Loucy (cell line): Measurements from ENCODE around the gene NCKAP5.

Source experiments
- H2AFZ ChIP-seq: fragments of 200-600 bp; sonication (generic); 2 replicates; pipeline ENCODE4 v1.6.0; 2016; ENCODE audit warnings: antibody characterized with exemption, mild to moderate bottlenecking, low read length, moderate library complexity
- H3F3A ChIP-seq: fragments of 200-600 bp; 2 replicates; pipeline ENCODE4 v1.6.0; 2016; ENCODE audit warnings: antibody characterized with exemption, low read depth, mild to moderate bottlenecking
- H3K27me3 ChIP-seq: fragments of 200-600 bp; sonication (generic); 2 replicates; pipeline ENCODE4 v1.6.1; 2014; ENCODE audit warnings: low read length, mild to moderate bottlenecking; ENCODE audit not compliant: insufficient read depth, poor library complexity, severe bottlenecking
- H3K36me3 ChIP-seq: fragments of 200-600 bp; sonication (generic); 2 replicates; pipeline ENCODE4 v1.6.1; 2016; ENCODE audit warnings: low read length; ENCODE audit not compliant: insufficient read depth
- H3K4me1 ChIP-seq: fragments of 200-600 bp; sonication (generic); 2 replicates; pipeline ENCODE4 v1.5.1; 2014; ENCODE audit warnings: low read length, mild to moderate bottlenecking; ENCODE audit not compliant: insufficient read depth, poor library complexity, severe bottlenecking
- H3K4me2 ChIP-seq: fragments of 200-600 bp; sonication (generic); 2 replicates; pipeline ENCODE4 v1.6.0; 2014; ENCODE audit warnings: antibody characterized with exemption, low read length, low read depth, mild to moderate bottlenecking; ENCODE audit not compliant: poor library complexity, severe bottlenecking
- H3K4me3 ChIP-seq: fragments of 200-600 bp; sonication (generic); 2 replicates; pipeline ENCODE4 v1.5.1; 2014; ENCODE audit warnings: low read length, mild to moderate bottlenecking, mixed read lengths; ENCODE audit not compliant: poor library complexity, severe bottlenecking
- H3K79me2 ChIP-seq: fragments of 200-600 bp; sonication (generic); 2 replicates; pipeline ENCODE4 v1.6.1; 2014; ENCODE audit warnings: low read length; ENCODE audit not compliant: insufficient read depth
- H3K9ac ChIP-seq: fragments of 200-600 bp; sonication (generic); 2 replicates; pipeline ENCODE4 v1.6.0; 2014; ENCODE audit warnings: mild to moderate bottlenecking, low read depth, low read length, moderate library complexity; ENCODE audit not compliant: poor library complexity, severe bottlenecking
- H3K9me2 ChIP-seq: fragments of 200-600 bp; sonication (generic); replicated peaks from 2 replicates; pipeline ENCODE4 v1.6.1; 2016; ENCODE audit warnings: low read depth, low read length, mixed read lengths
- H3K9me3 ChIP-seq: fragments of 200-600 bp; sonication (generic); 2 replicates; pipeline ENCODE4 v1.6.1; 2014; ENCODE audit warnings: mild to moderate bottlenecking, antibody characterized with exemption, low read length, low read depth; ENCODE audit not compliant: insufficient read depth
- H4K20me1 ChIP-seq: fragments of 200-600 bp; sonication (generic); 2 replicates; pipeline ENCODE4 v1.6.0; 2014; ENCODE audit warnings: antibody characterized with exemption, low read length, mild to moderate bottlenecking; ENCODE audit not compliant: insufficient read depth, poor library complexity, severe bottlenecking
- EZH2phosphoT487 ChIP-seq: fragments of 200-600 bp; IDR thresholded peaks from 2 replicates; pipeline ENCODE4 v1.6.1; 2018; ENCODE audit warnings: antibody characterized with exemption, mild to moderate bottlenecking, moderate library complexity, borderline replicate concordance
- TF ChIP-seq, protein P1 (sequence below): fragments of 200-600 bp; sonication (generic); conservative IDR thresholded peaks from 2 replicates; pipeline ENCODE4 v1.5.1; 2014; ENCODE audit warnings: mild to moderate bottlenecking, antibody characterized with exemption, low read length

Gene NCKAP5

DNA sequence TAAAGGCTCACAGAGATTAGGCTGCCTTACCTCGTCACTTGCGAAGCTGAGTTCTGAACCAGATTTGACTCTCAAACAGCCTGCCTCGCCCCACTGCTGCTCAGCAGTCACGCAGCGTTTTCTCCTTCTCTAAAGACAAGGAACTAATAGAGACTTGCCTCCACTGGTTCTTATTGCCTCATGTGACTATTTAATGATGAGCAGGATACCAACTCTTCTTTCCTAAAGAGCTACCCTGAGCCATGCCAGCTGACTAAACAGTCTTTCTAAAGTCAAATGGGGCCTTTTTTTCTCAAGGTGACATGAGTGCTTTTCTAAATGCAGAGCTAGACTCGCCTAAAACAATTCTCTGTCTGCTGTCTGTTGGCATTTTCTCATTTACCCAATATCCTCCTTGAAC is 147.5 kb downstream of the NCKAP5 start:
- TF ChIP-seq, protein P1, sequence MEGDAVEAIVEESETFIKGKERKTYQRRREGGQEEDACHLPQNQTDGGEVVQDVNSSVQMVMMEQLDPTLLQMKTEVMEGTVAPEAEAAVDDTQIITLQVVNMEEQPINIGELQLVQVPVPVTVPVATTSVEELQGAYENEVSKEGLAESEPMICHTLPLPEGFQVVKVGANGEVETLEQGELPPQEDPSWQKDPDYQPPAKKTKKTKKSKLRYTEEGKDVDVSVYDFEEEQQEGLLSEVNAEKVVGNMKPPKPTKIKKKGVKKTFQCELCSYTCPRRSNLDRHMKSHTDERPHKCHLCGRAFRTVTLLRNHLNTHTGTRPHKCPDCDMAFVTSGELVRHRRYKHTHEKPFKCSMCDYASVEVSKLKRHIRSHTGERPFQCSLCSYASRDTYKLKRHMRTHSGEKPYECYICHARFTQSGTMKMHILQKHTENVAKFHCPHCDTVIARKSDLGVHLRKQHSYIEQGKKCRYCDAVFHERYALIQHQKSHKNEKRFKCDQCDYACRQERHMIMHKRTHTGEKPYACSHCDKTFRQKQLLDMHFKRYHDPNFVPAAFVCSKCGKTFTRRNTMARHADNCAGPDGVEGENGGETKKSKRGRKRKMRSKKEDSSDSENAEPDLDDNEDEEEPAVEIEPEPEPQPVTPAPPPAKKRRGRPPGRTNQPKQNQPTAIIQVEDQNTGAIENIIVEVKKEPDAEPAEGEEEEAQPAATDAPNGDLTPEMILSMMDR: no peak
- no peak for TF ChIP-seq EZH2phosphoT487
- Histone ChIP-seq H3K27me3 (no peaks in the 10 kb centered on the region), H3K36me3 (no peaks in the 10 kb centered on the region), H3K4me1 (no peaks in the 10 kb centered on the region), H3K9me2 (no peaks in the 10 kb centered on the region), H4K20me1 (no peaks in the 10 kb centered on the region), H3K4me3 (no peak overlapping the region), H3F3A (no peaks in the 10 kb centered on the region), H3K9ac (no peak overlapping the region), H3K4me2 (no peak overlapping the region), H2AFZ (no peak overlapping the region), H3K79me2 (no peaks in the 10 kb centered on the region), H3K9me3 (no peaks in the 10 kb centered on the region)

DNA sequence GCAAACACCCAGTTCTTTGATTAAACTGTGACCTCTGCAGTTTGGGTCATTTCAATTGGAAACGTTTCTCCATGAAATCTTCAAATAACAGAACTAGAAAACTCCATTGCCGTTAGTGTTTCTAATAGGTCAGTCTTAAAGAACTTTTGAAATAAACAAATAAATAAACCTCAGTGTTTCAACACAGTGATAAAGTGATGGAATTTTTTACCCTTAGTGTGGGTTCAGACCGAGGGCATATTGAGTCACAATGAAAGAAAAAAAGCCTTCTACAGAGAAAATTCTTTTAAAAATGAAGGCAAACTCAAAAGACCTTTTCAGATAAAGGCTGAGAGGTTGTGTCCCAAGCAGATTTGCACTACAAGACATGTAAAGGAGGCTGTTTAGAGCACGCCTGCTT is 149.6 kb downstream of the NCKAP5 start:
- H3K9ac ChIP-seq: no peak overlapping the region
- no peaks in the 10 kb centered on the region for H3K36me3 ChIP-seq
- TF ChIP-seq, protein P1: no peak
- TF ChIP-seq EZH2phosphoT487: no peak
- no peaks in the 10 kb centered on the region for H3K9me3 ChIP-seq
- no peak overlapping the region for H3K4me3 ChIP-seq
- no peaks in the 10 kb centered on the region for H4K20me1 ChIP-seq
- no peaks in the 10 kb centered on the region for H3K9me2 ChIP-seq
- no peak overlapping the region for H2AFZ ChIP-seq
- H3K4me1 ChIP-seq: no peaks in the 10 kb centered on the region
- H3K27me3 ChIP-seq: no peaks in the 10 kb centered on the region
- H3K4me2 ChIP-seq: no peak overlapping the region
- H3K79me2 ChIP-seq: no peaks in the 10 kb centered on the region
- H3F3A ChIP-seq: no peaks in the 10 kb centered on the region

DNA sequence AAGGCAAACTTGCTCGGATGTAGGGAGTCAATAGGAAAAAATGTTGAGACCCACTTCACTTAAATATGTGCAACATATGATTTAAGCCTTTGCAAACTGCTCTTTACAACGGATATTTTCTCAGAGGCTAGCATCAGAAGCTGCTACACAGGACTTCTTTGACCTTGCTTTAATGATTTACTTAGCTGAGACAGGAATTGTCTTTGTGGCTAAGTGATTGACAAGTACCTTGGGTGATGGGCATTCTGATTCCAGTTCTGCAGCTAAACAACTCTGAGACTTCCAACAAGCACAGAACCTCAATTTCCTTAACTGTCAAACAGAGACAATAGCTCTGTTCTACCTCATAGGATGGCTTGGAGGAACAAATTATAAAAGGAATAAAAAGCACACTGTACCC is 150.2 kb downstream of the NCKAP5 start:
- Histone ChIP-seq H2AFZ (no peak overlapping the region), H3K4me2 (no peak overlapping the region), H3K9ac (no peak overlapping the region), H4K20me1 (no peaks in the 10 kb centered on the region), H3K9me2 (no peaks in the 10 kb centered on the region), H3K4me3 (no peak overlapping the region), H3K36me3 (no peaks in the 10 kb centered on the region), H3F3A (no peaks in the 10 kb centered on the region), H3K79me2 (no peaks in the 10 kb centered on the region), H3K27me3 (no peaks in the 10 kb centered on the region), H3K4me1 (no peaks in the 10 kb centered on the region), H3K9me3 (no peaks in the 10 kb centered on the region)
- no peak for TF ChIP-seq EZH2phosphoT487
- TF ChIP-seq, protein P1: no peak
